ENCODE data around the gene CEACAM19. TPM values are rescaled to one million over a fixed set of nuclear protein-coding genes. Genes with fewer than 3 reads are reported as not detected.
A peak's percentile ranks its signal among the peaks of the same experiment; 100 is the strongest.

The CEACAM19 gene
- total and polyA plus RNA-seq, 8 donors = 0.58 to 17.0 (median 2.8) TPM

GRCh38 chr19:44725684-44726083, 54.4 kb downstream of the CEACAM19 start:
- Histone ChIP-seq H3K27ac (peak overlapping the region; percentile 60 to 84 (median 73)), H3K4me3 (no peak overlapping the region)

DNA sequence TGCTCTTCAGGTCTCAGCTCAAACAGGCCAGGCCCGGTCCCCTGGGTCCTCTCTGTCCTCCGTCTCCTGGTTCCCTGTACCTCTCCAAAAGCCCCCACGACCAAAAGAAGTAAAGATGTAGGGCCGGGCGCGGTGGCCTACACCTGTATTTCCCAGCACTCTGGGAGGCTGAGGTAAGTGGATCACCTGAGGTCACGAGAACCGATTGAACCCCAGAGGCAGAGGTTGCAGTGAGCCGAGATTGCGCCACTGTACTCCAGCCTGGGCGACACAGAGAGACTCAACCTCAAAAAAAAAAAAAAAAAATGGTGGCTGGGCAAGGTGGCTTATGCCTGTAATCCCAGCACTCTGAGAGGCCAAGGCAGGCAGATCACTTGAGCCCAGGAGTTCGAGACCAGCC, 55.2 kb downstream of the CEACAM19 start:
- Histone ChIP-seq H3K27ac (peak overlapping the region in 4 of 5 donors; percentile 16 to 84 (median 54)), H3K9me3 (no peaks in the 10 kb centered on the region), H3K36me3 (no peaks in the 10 kb centered on the region), H3K4me3 (no peak overlapping the region), H3K4me1 (peaks cover 25 to 48% (median 31%) of the 10 kb centered on the region in 4 donors), H3K27me3 (no peaks in the 10 kb centered on the region)
- 79 to 91% (median 84%) methylated on average over 12 of the region's 12 CpGs for WGBS, 5 donors
- DNase-seq = no peak
- intact Hi-C loops (cut with DNase I; ENCODE audit: low total_unique reads) = no loop called here
- TF ChIP-seq POLR2A (IDR thresholded peaks at IDR 0.05) = no peak
- no peak for TF ChIP-seq POLR2AphosphoS5 (IDR thresholded peaks at IDR 0.05)
- TF ChIP-seq, protein P1, sequence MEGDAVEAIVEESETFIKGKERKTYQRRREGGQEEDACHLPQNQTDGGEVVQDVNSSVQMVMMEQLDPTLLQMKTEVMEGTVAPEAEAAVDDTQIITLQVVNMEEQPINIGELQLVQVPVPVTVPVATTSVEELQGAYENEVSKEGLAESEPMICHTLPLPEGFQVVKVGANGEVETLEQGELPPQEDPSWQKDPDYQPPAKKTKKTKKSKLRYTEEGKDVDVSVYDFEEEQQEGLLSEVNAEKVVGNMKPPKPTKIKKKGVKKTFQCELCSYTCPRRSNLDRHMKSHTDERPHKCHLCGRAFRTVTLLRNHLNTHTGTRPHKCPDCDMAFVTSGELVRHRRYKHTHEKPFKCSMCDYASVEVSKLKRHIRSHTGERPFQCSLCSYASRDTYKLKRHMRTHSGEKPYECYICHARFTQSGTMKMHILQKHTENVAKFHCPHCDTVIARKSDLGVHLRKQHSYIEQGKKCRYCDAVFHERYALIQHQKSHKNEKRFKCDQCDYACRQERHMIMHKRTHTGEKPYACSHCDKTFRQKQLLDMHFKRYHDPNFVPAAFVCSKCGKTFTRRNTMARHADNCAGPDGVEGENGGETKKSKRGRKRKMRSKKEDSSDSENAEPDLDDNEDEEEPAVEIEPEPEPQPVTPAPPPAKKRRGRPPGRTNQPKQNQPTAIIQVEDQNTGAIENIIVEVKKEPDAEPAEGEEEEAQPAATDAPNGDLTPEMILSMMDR (IDR thresholded peaks at IDR 0.05) = no peak
- TF ChIP-seq EP300 (IDR thresholded peaks at IDR 0.05) = no peak

More at GRCh38 chr19:44725684-44726083, 54.4 kb downstream of the CEACAM19 start:
- peak in 1 of 2 donors; percentile 33 for DNase-seq
- intact Hi-C loops (cut with DNase I; ENCODE audit: low total_unique reads) = no loop called here
- Histone ChIP-seq H3K9me3 (no peaks in the 10 kb centered on the region), H3K27me3 (no peaks in the 10 kb centered on the region), H3K36me3 (no peaks in the 10 kb centered on the region), H3K4me1 (peaks cover 25 to 52% (median 31%) of the 10 kb centered on the region in 4 donors)
- TF ChIP-seq POLR2AphosphoS5 (IDR thresholded peaks at IDR 0.05) = no peak
- no peak for TF ChIP-seq EP300 (IDR thresholded peaks at IDR 0.05)
- TF ChIP-seq, protein P1 (IDR thresholded peaks at IDR 0.05) = no peak
- no peak for TF ChIP-seq POLR2A (IDR thresholded peaks at IDR 0.05)
- 50 to 65% (median 56%) methylated on average over 4 to 5 of the region's 5 CpGs for WGBS, 5 donors

DNA sequence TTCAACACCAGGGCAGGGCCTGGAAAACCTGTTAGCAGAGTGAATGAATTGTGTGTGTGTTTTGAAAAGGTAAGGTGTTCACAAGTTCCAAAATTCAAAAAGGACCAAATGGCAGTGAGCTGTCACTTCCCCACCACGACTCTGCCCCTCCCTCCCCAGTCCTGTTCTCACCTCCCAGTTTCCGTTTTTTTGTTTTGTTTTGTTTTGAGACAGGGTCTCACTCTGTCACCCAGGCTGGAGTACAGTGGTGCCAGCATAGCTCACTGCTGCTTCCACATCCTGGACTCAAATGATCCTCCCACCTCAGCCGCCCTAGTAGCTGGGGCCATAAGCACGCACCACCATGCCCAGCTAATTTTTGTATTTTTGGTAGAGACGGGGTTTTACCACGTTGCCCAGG, 56.9 kb downstream of the CEACAM19 start:
- WGBS, 5 donors = 60 to 74% (median 73%) methylated on average over 6 of the region's 6 CpGs

DNA sequence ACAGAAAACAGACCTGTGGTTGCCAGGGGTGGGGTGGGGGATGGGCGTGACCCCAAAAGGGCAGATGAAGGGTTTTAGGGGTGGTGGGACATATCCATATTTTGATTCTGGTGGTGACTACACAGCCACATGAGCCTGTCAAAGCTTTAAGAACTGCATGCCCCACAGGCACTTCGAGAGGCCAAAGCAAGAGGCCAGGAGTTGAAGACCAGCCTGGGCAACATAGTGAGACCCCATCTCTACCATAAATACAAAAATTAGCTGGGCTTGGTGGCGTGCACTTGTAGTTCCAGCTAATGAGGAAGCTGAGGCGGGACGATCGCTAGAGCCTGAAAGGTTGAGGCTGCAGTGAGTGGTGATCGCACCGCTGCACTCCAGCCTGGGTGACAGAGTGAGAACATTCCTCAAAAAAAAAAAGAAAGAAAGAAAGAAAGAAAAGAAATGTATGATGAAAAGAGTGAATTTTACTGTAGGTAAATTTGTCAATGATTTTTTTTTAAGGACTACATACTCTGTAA, 58.3 kb downstream of the CEACAM19 start:
- no peak overlapping the region for H3K4me3 ChIP-seq
- H3K27me3 ChIP-seq = no peaks in the 10 kb centered on the region
- TF ChIP-seq, protein P1 (IDR thresholded peaks at IDR 0.05) = no peak
- TF ChIP-seq POLR2A (IDR thresholded peaks at IDR 0.05) (no peak), POLR2AphosphoS5 (IDR thresholded peaks at IDR 0.05) (no peak), EP300 (IDR thresholded peaks at IDR 0.05) (no peak)
- H3K4me1 ChIP-seq = peaks cover 13 to 34% (median 20%) of the 10 kb centered on the region in 4 donors
- 83 to 97% (median 92%) methylated on average over 8 of the region's 8 CpGs for WGBS, 5 donors
- DNase-seq = no peak
- H3K27ac ChIP-seq = no peak overlapping the region
- H3K36me3 ChIP-seq = no peaks in the 10 kb centered on the region
- intact Hi-C loops (cut with DNase I; ENCODE audit: low total_unique reads) = no loop called here
- no peaks in the 10 kb centered on the region for H3K9me3 ChIP-seq

More for the DNA sequence above, 56.9 kb downstream of the CEACAM19 start:
- H3K9me3 ChIP-seq = no peaks in the 10 kb centered on the region
- H3K36me3 ChIP-seq = no peaks in the 10 kb centered on the region
- no peak overlapping the region for H3K27ac ChIP-seq
- TF ChIP-seq, protein P1 (IDR thresholded peaks at IDR 0.05) = no peak
- no peak for TF ChIP-seq POLR2A (IDR thresholded peaks at IDR 0.05)
- DNase-seq = no peak
- H3K4me3 ChIP-seq = no peak overlapping the region
- intact Hi-C loops (cut with DNase I; ENCODE audit: low total_unique reads) = no loop called here
- no peaks in the 10 kb centered on the region for H3K27me3 ChIP-seq
- peaks cover 25 to 44% (median 32%) of the 10 kb centered on the region in 4 donors for H3K4me1 ChIP-seq
